Gastroesophageal sphincter (tissue), 4 donors: ENCODE results near the gene SEMA3A. TPM values are rescaled to one million over a fixed set of nuclear protein-coding genes. Genes with fewer than 3 reads are reported as not detected.

ENCODE experiments used
- ATAC-seq: fragments of 150-250 bp; one replicate; pipeline ENCODE4 v1.9.1; 2016; ENCODE audit warnings: mild to moderate bottlenecking, moderate library complexity
- H3K27ac ChIP-seq, 4 donors: fragments of 200-600 bp; sonication (generic) in 3 of 4; 1 replicate in 3 of 4; 2 replicates in 1 of 4; pipeline ENCODE4 v1.5.1; 2016 to 2019
- H3K27me3 ChIP-seq: fragments of 200-600 bp; sonication (generic); one replicate; pipeline ENCODE4 v1.5.1; 2019
- H3K36me3 ChIP-seq, 2 donors: fragments of 200-600 bp; sonication (generic); one replicate each; pipeline ENCODE4 v1.5.1; 2019; ENCODE audit warnings: control low read depth in 1 of 2
- H3K4me1 ChIP-seq, 3 donors: fragments of 200-600 bp; sonication (generic); 1 replicate in 2 of 3; 2 replicates in 1 of 3; pipeline ENCODE4 v1.5.1; 2016 to 2019; ENCODE audit warnings: control low read depth in 2 of 3
- H3K4me3 ChIP-seq, 2 donors: fragments of 200-600 bp; sonication (generic); one replicate each; pipeline ENCODE4 v1.5.1; 2019; ENCODE audit warnings: mild to moderate bottlenecking in 1 of 2, moderate library complexity in 1 of 2
- H3K9me3 ChIP-seq, 3 donors: fragments of 200-600 bp; sonication (generic); one replicate each; pipeline ENCODE4 v1.5.1; 2017 to 2019; ENCODE audit warnings: control low read depth in 2 of 3
- EP300 ChIP-seq: sonication (generic); formaldehyde crosslinking; IDR thresholded peaks from one replicate; pipeline ENCODE4 v1.6.1; 2017; ENCODE audit warnings: antibody characterized with exemption, mild to moderate bottlenecking
- POLR2A ChIP-seq, 2 donors: fragments of 450-650 bp; IDR thresholded peaks; one replicate each; pipeline ENCODE4 v1.6.1; 2017; ENCODE audit warnings: antibody characterized with exemption in 2 of 2, mild to moderate bottlenecking in 2 of 2, moderate library complexity in 1 of 2
- POLR2AphosphoS5 ChIP-seq: sonication (generic); formaldehyde crosslinking; IDR thresholded peaks from one replicate; pipeline ENCODE4 v1.6.1; 2017; ENCODE audit warnings: antibody characterized with exemption
- WGBS, 2 donors: methylation state at CpG; one replicate each; pipeline ENCODE4 v1.1.5; 2018; ENCODE audit warnings: low coverage in 1 of 2; 5-methylcytosine and 5-hydroxymethylcytosine counted together
- total RNA-seq, 4 donors: library from RNA; depleted of rRNA; stranded (reverse); fragments of >200 nt; gene quantifications; one replicate each; pipeline ENCODE4 v1.1.0, GENCODE V29; 2016
- TF ChIP-seq, protein P1 (sequence below), 4 experiments: fragments of 200-600 bp in 2 of 4; fragments of 450-650 bp in 2 of 4; sonication (generic) in 1 of 4; IDR thresholded peaks; one replicate each; pipeline ENCODE4 v1.5.1; 2017 to 2019; ENCODE audit warnings: antibody characterized with exemption in 4 of 4, mild to moderate bottlenecking in 2 of 4, moderate library complexity in 2 of 4

SEMA3A gene
- total RNA-seq, 4 donors from 2014 or later: 24.6 to 61.6 (median 33.0) TPM

DNA sequence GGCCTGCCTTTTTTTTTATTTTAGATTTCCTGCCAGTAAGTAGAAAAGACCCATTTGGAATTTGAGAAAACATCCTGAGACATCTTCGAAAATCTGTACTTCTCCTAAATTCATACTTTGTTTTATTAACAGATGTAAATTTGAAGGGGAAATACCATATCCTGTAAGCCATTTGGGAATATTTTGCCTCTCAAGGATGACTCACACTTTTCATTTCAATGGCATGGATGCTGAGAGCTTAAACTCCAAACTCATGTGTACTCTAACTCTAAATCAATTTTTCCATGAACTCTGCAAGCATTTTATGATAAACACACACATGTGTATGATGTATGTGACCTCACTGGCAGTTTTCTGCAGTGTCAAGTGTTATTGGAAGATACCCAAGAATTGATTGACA is 89.0 kb downstream of the SEMA3A start:
- H3K27me3 ChIP-seq: no peaks in the 10 kb centered on the region
- H3K36me3 ChIP-seq: no peaks in the 10 kb centered on the region
- 39 to 40% methylated on average over 1 of the region's 1 CpG for whole genome bisulfite sequencing, 2 donors
- H3K4me3 ChIP-seq: no peak overlapping the region
- H3K27ac ChIP-seq: no peak overlapping the region
- TF ChIP-seq EP300 (no peak), POLR2A (IDR thresholded peaks at IDR 0.05) (no peak)
- ATAC-seq: no peak
- peaks cover 0 to 26% (median 0%) of the 10 kb centered on the region in 3 donors for H3K4me1 ChIP-seq
- no peaks in the 10 kb centered on the region for H3K9me3 ChIP-seq

DNA sequence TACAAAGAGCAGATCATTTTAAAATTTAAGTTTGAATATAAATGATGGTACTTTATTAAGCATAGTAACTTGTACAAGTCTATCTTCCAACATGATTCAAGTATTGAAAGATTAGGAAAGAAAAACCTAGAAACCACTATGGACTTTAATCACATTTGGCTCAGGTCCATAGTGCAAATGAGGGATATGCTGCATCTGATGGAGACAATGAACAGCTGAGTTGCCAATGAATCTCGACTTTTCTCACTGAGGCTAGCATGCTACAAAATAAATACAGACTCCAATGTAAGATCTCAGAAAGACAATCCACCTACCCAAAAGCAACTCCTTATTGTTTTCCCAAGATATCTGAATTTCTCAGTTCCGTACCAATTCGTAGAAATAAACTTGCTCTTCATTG is 89.8 kb downstream of the SEMA3A start:
- Histone ChIP-seq H3K27ac (no peak overlapping the region), H3K4me1 (peaks cover 0 to 26% (median 0%) of the 10 kb centered on the region in 3 donors), H3K4me3 (no peak overlapping the region), H3K36me3 (no peaks in the 10 kb centered on the region), H3K9me3 (no peaks in the 10 kb centered on the region), H3K27me3 (no peaks in the 10 kb centered on the region)
- 75% methylated on average over 3 of the region's 3 CpGs for WGBS, 2 donors
- ATAC-seq: no peak
- TF ChIP-seq POLR2AphosphoS5: no peak
- TF ChIP-seq, protein P1, sequence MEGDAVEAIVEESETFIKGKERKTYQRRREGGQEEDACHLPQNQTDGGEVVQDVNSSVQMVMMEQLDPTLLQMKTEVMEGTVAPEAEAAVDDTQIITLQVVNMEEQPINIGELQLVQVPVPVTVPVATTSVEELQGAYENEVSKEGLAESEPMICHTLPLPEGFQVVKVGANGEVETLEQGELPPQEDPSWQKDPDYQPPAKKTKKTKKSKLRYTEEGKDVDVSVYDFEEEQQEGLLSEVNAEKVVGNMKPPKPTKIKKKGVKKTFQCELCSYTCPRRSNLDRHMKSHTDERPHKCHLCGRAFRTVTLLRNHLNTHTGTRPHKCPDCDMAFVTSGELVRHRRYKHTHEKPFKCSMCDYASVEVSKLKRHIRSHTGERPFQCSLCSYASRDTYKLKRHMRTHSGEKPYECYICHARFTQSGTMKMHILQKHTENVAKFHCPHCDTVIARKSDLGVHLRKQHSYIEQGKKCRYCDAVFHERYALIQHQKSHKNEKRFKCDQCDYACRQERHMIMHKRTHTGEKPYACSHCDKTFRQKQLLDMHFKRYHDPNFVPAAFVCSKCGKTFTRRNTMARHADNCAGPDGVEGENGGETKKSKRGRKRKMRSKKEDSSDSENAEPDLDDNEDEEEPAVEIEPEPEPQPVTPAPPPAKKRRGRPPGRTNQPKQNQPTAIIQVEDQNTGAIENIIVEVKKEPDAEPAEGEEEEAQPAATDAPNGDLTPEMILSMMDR (IDR thresholded peaks at IDR 0.05): no peak
- no peak for TF ChIP-seq EP300
- TF ChIP-seq POLR2A (IDR thresholded peaks at IDR 0.05): no peak

DNA sequence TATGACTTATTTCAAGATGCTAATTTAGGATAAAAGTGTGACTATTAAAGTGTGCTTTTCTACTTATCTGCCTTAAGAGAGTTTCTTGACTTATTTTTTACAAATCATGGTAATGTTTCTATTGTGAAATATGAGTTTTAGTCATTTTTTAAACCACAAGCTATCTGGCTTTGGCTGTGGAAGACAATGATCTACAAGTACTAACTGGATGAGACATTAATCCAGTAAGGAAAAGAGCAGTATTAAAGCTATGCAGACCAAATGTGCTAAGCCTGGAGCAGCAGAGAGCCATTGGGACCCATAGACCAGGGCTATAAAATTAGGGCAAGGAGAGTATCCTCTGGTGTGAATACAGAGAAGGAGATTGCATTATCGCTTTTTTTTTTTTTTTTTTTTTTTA is 92.4 kb downstream of the SEMA3A start:
- no peaks in the 10 kb centered on the region for H3K27me3 ChIP-seq
- H3K36me3 ChIP-seq: no peaks in the 10 kb centered on the region
- no peak overlapping the region for H3K27ac ChIP-seq
- peaks cover 0 to 17% (median 0%) of the 10 kb centered on the region in 3 donors for H3K4me1 ChIP-seq
- ATAC-seq: no peak
- WGBS, 2 donors: 88 to 100% methylated on average over 1 of the region's 1 CpG
- TF ChIP-seq POLR2A (IDR thresholded peaks at IDR 0.05) (no peak), POLR2AphosphoS5 (no peak), EP300 (no peak)
- TF ChIP-seq, protein P1 (IDR thresholded peaks at IDR 0.05): no peak
- H3K4me3 ChIP-seq: no peak overlapping the region
- no peaks in the 10 kb centered on the region for H3K9me3 ChIP-seq

DNA sequence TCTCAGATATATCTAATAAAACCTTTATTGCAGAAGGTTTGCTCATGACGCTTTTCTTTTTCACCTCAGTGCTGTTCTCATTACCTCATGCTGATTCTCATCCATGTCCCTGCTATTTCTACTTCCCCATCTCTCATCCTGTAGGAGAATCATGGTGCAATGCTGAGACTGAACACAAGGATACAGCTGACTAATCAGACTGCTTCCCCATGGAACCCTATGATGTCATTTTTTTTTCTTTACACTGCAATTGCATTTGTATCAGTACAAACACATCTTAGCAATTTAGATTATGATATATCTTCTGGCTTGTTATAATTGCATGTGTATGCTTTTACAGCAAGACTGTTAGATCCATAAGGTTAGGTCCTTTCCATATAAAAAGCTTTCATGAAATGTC is 93.7 kb downstream of the SEMA3A start:
- Histone ChIP-seq H3K9me3 (no peaks in the 10 kb centered on the region), H3K36me3 (no peaks in the 10 kb centered on the region), H3K27me3 (no peaks in the 10 kb centered on the region), H3K27ac (no peak overlapping the region), H3K4me3 (no peak overlapping the region), H3K4me1 (peaks cover 0 to 6% (median 0%) of the 10 kb centered on the region in 3 donors)
- TF ChIP-seq, protein P1 (IDR thresholded peaks at IDR 0.05): no peak
- TF ChIP-seq POLR2A (IDR thresholded peaks at IDR 0.05): no peak
- no peak for TF ChIP-seq EP300
- no peak for TF ChIP-seq POLR2AphosphoS5
- no peak for ATAC-seq
- 71% methylated on average over 1 of the region's 1 CpG; no CpG with 5 or more reads in 1 of the 2 donors for WGBS, 2 donors

DNA sequence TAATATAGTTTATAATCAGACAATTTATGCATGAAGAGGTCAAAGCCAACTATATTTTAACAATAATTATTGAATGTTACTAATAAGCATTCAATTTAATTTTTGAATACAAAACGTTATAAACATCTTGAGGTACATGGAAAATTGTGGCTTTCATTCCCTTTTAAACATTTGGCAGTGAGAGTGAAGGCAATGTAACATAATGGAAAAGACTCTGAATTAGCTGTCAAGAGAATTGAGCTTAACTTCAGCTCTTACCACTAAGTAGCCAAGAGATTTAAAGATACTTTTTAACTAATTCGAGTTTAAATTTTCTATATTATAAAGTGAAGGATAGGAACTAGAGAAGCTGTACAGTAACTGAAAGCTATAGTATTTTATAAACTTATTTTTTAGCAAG is 98.6 kb downstream of the SEMA3A start:
- 36 to 57% methylated on average over 2 of the region's 2 CpGs for WGBS, 2 donors
- H3K27ac ChIP-seq: no peak overlapping the region
- H3K4me1 ChIP-seq: peaks cover 0 to 11% (median 0%) of the 10 kb centered on the region in 3 donors
- TF ChIP-seq POLR2AphosphoS5 (no peak), EP300 (no peak), POLR2A (IDR thresholded peaks at IDR 0.05) (no peak)
- TF ChIP-seq, protein P1 (IDR thresholded peaks at IDR 0.05): no peak
- no peak overlapping the region for H3K4me3 ChIP-seq
- ATAC-seq: no peak
- H3K27me3 ChIP-seq: no peaks in the 10 kb centered on the region
- no peaks in the 10 kb centered on the region for H3K36me3 ChIP-seq
- H3K9me3 ChIP-seq: no peaks in the 10 kb centered on the region
